Testis (tissue), 3 donors: ENCODE results near the gene TERT. TPM values are rescaled to one million over a fixed set of nuclear protein-coding genes. Genes with fewer than 3 reads are reported as not detected.

ENCODE experiments used
- DNase-seq: peaks from one replicate; pipeline ENCODE4 v3.0.0-alpha.2; 2019
- H3K27ac ChIP-seq, 2 donors: fragments of 200-600 bp; sonication (generic); one replicate each; pipeline ENCODE4 v1.5.1; 2019
- H3K27me3 ChIP-seq: fragments of 200-600 bp; sonication (generic); one replicate; pipeline ENCODE4 v1.5.1; 2019
- H3K36me3 ChIP-seq: fragments of 200-600 bp; sonication (generic); one replicate; pipeline ENCODE4 v1.5.1; 2017; ENCODE audit warnings: low read depth; ENCODE audit errors: missing control alignments
- H3K4me1 ChIP-seq: fragments of 200-600 bp; sonication (generic); one replicate; pipeline ENCODE4 v1.5.1; 2019
- H3K4me3 ChIP-seq, 2 donors: fragments of 200-600 bp; sonication (generic); one replicate each; pipeline ENCODE4 v1.5.1; 2017 to 2019
- H3K9me3 ChIP-seq: fragments of 200-600 bp; sonication (generic); one replicate; pipeline ENCODE4 v1.5.1; 2017
- CTCF ChIP-seq, 3 experiments: fragments of 450-650 bp in 2 of 3; fragments of 200-600 bp in 1 of 3; sonication (generic) in 1 of 3; IDR thresholded peaks; one replicate each; pipeline ENCODE4 v1.5.1; 2016 to 2019; ENCODE audit warnings: antibody characterized with exemption in 3 of 3, mild to moderate bottlenecking in 2 of 3, moderate library complexity in 1 of 3
- POLR2A ChIP-seq: fragments of 450-650 bp; IDR thresholded peaks from one replicate; pipeline ENCODE4 v1.6.1; 2017; ENCODE audit warnings: antibody characterized with exemption, mild to moderate bottlenecking, moderate library complexity
- WGBS, 2 donors: methylation state at CpG; one replicate each; pipeline ENCODE4 v1.1.5; 2018; 5-methylcytosine and 5-hydroxymethylcytosine counted together
- intact Hi-C: fragments of 100-400 bp; cut with DNase I; formaldehyde crosslinking; loops from one replicate; pipeline ENCODE4 v1.15.1; 2023; ENCODE audit warnings: low total_unique reads
- polyA plus RNA-seq: library from polyadenylated mRNA; stranded (reverse); fragments of 350-450 nt; fragmentation: Illumina TruSeq; extraction: RNeasy Lipid Tissue Mini Kit (QIAGEN cat#74804); gene quantifications from one replicate; pipeline ENCODE4 v1.2.3, GENCODE V29; 2014; ENCODE audit warnings: low read depth, low replicate concordance; ENCODE audit not compliant: insufficient read depth
- total RNA-seq, 2 donors: library from RNA; depleted of rRNA; stranded (reverse); fragments of >200 nt; gene quantifications; one replicate each; pipeline ENCODE4 v1.2.3, GENCODE V29; 2016

Gene TERT
- total and polyA plus RNA-seq, 3 donors from 2014 or later = 2.1 to 5.5 (median 4.4) TPM

- DNase-seq = no peak
- WGBS, 2 donors = 90 to 94% methylated on average over 8 to 15 of the region's 15 CpGs
- intact Hi-C loops = no loop called here
- no peaks in the 10 kb centered on the region for H3K4me1 ChIP-seq
- TF ChIP-seq CTCF (IDR thresholded peaks at IDR 0.05) = no peak
- no peak for TF ChIP-seq POLR2A
- no peak overlapping the region for H3K27ac ChIP-seq
- no peak overlapping the region for H3K4me3 ChIP-seq
- H3K27me3 ChIP-seq = no peaks in the 10 kb centered on the region
- no peaks in the 10 kb centered on the region for H3K9me3 ChIP-seq
- H3K36me3 ChIP-seq = no peaks in the 10 kb centered on the region
Observed at GRCh38 chr5:1224631-1225030, 70.2 kb downstream of the TERT start.

- no peaks in the 10 kb centered on the region for H3K36me3 ChIP-seq
- intact Hi-C loops = no loop called here
- DNase-seq = no peak
- H3K9me3 ChIP-seq = no peaks in the 10 kb centered on the region
- no peak overlapping the region for H3K27ac ChIP-seq
- H3K4me1 ChIP-seq = no peaks in the 10 kb centered on the region
- H3K4me3 ChIP-seq = no peak overlapping the region
- no peaks in the 10 kb centered on the region for H3K27me3 ChIP-seq
- TF ChIP-seq CTCF (IDR thresholded peaks at IDR 0.05) (no peak), POLR2A (no peak)
- 86% methylated on average over 12 of the region's 12 CpGs for WGBS, 2 donors
Observed at GRCh38 chr5:1223278-1223670, 71.6 kb downstream of the TERT start.

GRCh38 chr5:1222621-1223277 is 72.1 kb downstream of the TERT start:
- TF ChIP-seq CTCF (IDR thresholded peaks at IDR 0.05) (no peak), POLR2A (no peak)
- H3K27me3 ChIP-seq = no peaks in the 10 kb centered on the region
- no peaks in the 10 kb centered on the region for H3K36me3 ChIP-seq
- H3K9me3 ChIP-seq = no peaks in the 10 kb centered on the region
- 87 to 89% methylated on average over 27 of the region's 27 CpGs for WGBS, 2 donors
- no peak overlapping the region for H3K4me3 ChIP-seq
- no peaks in the 10 kb centered on the region for H3K4me1 ChIP-seq
- intact Hi-C loops = no loop called here
- DNase-seq = no peak
- no peak overlapping the region for H3K27ac ChIP-seq

- intact Hi-C loops = no loop called here
- Histone ChIP-seq H3K4me1 (no peaks in the 10 kb centered on the region), H3K36me3 (no peaks in the 10 kb centered on the region), H3K27me3 (no peaks in the 10 kb centered on the region), H3K9me3 (no peaks in the 10 kb centered on the region), H3K4me3 (no peak overlapping the region), H3K27ac (no peak overlapping the region)
- no peak for DNase-seq
- WGBS, 2 donors = 91 to 93% methylated on average over 9 of the region's 9 CpGs
- TF ChIP-seq CTCF (IDR thresholded peaks at IDR 0.05) (no peak), POLR2A (no peak)
Observed at GRCh38 chr5:1222147-1222546, 72.7 kb downstream of the TERT start.

- H3K9me3 ChIP-seq = no peaks in the 10 kb centered on the region
- no peak overlapping the region for H3K4me3 ChIP-seq
- WGBS, 2 donors = 79 to 93% methylated on average over 5 to 10 of the region's 10 CpGs
- H3K27me3 ChIP-seq = no peaks in the 10 kb centered on the region
- no peaks in the 10 kb centered on the region for H3K4me1 ChIP-seq
- intact Hi-C loops = no loop called here
- TF ChIP-seq CTCF (IDR thresholded peaks at IDR 0.05) = no peak
- no peaks in the 10 kb centered on the region for H3K36me3 ChIP-seq
- no peak for DNase-seq
- H3K27ac ChIP-seq = no peak overlapping the region
Observed at GRCh38 chr5:1221721-1222120, 73.1 kb downstream of the TERT start.
